Keratinocyte (primary cell): ENCODE measurements around the gene RAX2. TPM values are rescaled to one million over a fixed set of nuclear protein-coding genes. Genes with fewer than 3 reads are reported as not detected.

Experiments used
- DNase-seq: peaks from one replicate; pipeline ENCODE4 v3.0.0-alpha.2; 2011; ENCODE audit warnings: low read depth, missing footprints, low spot score
- FAIRE-seq: peaks from 2 replicates; lab custom pipeline; 2011; peaks lifted over from hg19 to GRCh38; lab: Jason Lieb, UNC
- H2AFZ ChIP-seq: 2 replicates; pipeline ENCODE4 v1.6.0; 2012; ENCODE audit warnings: low read length, control low read depth, inconsistent platforms; ENCODE audit not compliant: control insufficient read depth
- H3K27ac ChIP-seq: 2 replicates; pipeline ENCODE4 v1.5.1; 2011; ENCODE audit warnings: low read length; ENCODE audit not compliant: control insufficient read depth, insufficient read depth
- H3K27me3 ChIP-seq: 3 replicates; pipeline ENCODE4 v1.6.0; 2011; ENCODE audit warnings: low read length; ENCODE audit not compliant: control insufficient read depth, insufficient read depth; ENCODE audit errors: extremely low read depth
- H3K36me3 ChIP-seq, 2 experiments: 2 replicates in 1 of 2; 3 replicates in 1 of 2; pipeline ENCODE4 v1.5.1; 2011; ENCODE audit warnings: low read length in 2 of 2, mild to moderate bottlenecking in 1 of 2; ENCODE audit not compliant: control insufficient read depth in 2 of 2, insufficient read depth in 2 of 2; ENCODE audit errors: extremely low read depth in 1 of 2
- H3K4me1 ChIP-seq: 3 replicates; pipeline ENCODE4 v1.5.1; 2011; ENCODE audit warnings: low read length; ENCODE audit not compliant: control insufficient read depth, insufficient read depth; ENCODE audit errors: extremely low read depth
- H3K4me2 ChIP-seq: 3 replicates; pipeline ENCODE4 v1.6.0; 2011; ENCODE audit warnings: low read depth, low read length; ENCODE audit not compliant: control insufficient read depth, insufficient read depth; ENCODE audit errors: extremely low read depth
- H3K4me3 ChIP-seq, 3 experiments: fragments of 200-600 bp in 1 of 3; sonication (generic) in 1 of 3; 2 replicates in 2 of 3; 3 replicates in 1 of 3; pipeline ENCODE4 v1.5.1; 2011 to 2016; ENCODE audit warnings: low read length in 3 of 3, mild to moderate bottlenecking in 3 of 3, control low read depth in 2 of 3, inconsistent platforms in 1 of 3, low read depth in 1 of 3, mixed read lengths in 1 of 3, mixed run types in 1 of 3, moderate library complexity in 1 of 3; ENCODE audit not compliant: control insufficient read depth in 2 of 3, insufficient read depth in 2 of 3; ENCODE audit errors: extremely low read depth in 1 of 3
- H3K79me2 ChIP-seq: 2 replicates; pipeline ENCODE4 v1.6.0; 2012; ENCODE audit warnings: low read length; ENCODE audit not compliant: control insufficient read depth, insufficient read depth
- H3K9ac ChIP-seq: 3 replicates; pipeline ENCODE4 v1.6.0; 2011; ENCODE audit warnings: low read length; ENCODE audit not compliant: control insufficient read depth, insufficient read depth; ENCODE audit errors: extremely low read depth
- H3K9me1 ChIP-seq: 3 replicates; pipeline ENCODE4 v1.6.0; 2011; ENCODE audit warnings: low read length; ENCODE audit not compliant: control insufficient read depth, insufficient read depth; ENCODE audit errors: extremely low read depth
- H3K9me3 ChIP-seq: 2 replicates; pipeline ENCODE4 v1.5.1; 2012; ENCODE audit warnings: low read depth, low read length; ENCODE audit not compliant: control insufficient read depth
- H4K20me1 ChIP-seq: 3 replicates; pipeline ENCODE4 v1.6.0; 2011; ENCODE audit warnings: low read length; ENCODE audit not compliant: control insufficient read depth, insufficient read depth; ENCODE audit errors: extremely low read depth
- EZH2 ChIP-seq: IDR thresholded peaks from one replicate; pipeline ENCODE4 v1.6.1; 2012; ENCODE audit warnings: inconsistent platforms, mild to moderate bottlenecking, low read length, moderate library complexity
- dilution Hi-C: fragments of 300-500 bp; cut with MboI; formaldehyde crosslinking; loops from one replicate; pipeline ENCODE4 v1.7.0; 2020; ENCODE audit warnings: low sequenced_read_pairs; ENCODE audit not compliant: extremely low pct_ligation_motif_present
- polyA plus RNA-seq, 5 experiments: library from polyadenylated mRNA; depleted of rRNA in 3 of 5; stranded (reverse) in 3 of 5; stranded (forward) in 1 of 5; unstranded in 1 of 5; fragments of >200 nt; gene quantifications; 1 replicate in 1 of 5; 2 replicates in 3 of 5; 3 replicates in 1 of 5; pipeline versions ENCODE4 v1.2.1 to v1.2.3, GENCODE V29; 2011 to 2012; ENCODE audit warnings: missing spikeins in 2 of 5, low read depth in 1 of 5, low replicate concordance in 1 of 5
- TF ChIP-seq, protein P1 (sequence below), 3 experiments: IDR thresholded peaks in 1 of 3; conservative IDR thresholded peaks in 1 of 3; optimal IDR thresholded peaks in 1 of 3; 2 replicates in 2 of 3; 3 replicates in 1 of 3; pipeline versions ENCODE3 to v1.5.1; 2011; ENCODE audit warnings: low read length in 3 of 3, mild to moderate bottlenecking in 3 of 3, moderate library complexity in 2 of 3, control low read depth in 1 of 3, inconsistent platforms in 1 of 3; ENCODE audit not compliant: insufficient read depth in 2 of 3; ENCODE audit errors: extremely low read depth in 1 of 3

Gene RAX2
- polyA plus RNA-seq, 1 donor (not counting 4 experiments of a cell fraction or from before 2014, with no cell fraction given), result not detected

DNA sequence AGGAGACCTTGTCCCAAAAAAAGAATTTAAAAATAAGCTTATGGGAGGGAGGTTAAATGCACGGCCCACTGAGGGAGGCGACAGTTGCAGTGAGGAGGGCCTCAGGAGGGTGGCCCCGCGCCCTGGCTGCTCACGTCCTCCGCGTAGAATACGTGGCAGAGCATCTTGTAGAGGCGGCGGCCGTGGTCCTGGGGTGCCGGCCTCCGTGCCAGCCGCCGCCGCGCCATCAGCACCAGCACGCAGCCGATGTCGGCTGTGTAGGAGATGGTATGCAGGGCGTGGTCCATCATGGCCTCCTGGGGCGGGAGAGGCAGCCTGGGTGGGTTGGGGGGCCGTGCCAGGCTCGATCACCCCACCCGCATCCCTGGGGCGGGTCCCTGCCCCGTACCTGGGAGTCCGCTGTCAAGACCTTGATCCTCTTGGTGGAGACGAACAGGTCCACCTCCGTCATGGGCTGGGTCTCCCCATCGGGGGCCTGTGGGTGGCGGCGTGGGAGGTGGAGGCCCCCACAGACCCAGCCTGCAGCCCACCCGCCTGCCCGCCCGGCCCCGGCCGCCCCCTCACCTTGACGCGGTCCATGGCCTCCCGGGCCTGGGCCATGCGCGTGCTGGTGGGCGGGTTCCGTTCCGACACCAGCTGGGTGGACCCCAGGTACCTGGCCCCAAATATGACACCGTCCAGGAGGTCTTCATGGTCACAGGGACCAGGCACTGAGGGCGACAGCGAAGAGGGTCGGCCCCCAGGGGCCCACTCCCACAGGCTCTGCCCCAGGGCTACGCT, 18.2 kb downstream of the RAX2 start:
- no peak overlapping the region for H2AFZ ChIP-seq
- DNase-seq (no peak), FAIRE-seq (no peak)
- no peaks in the 10 kb centered on the region for H3K9me1 ChIP-seq
- no peaks in the 10 kb centered on the region for H3K9me3 ChIP-seq
- no peaks in the 10 kb centered on the region for H4K20me1 ChIP-seq
- H3K27ac ChIP-seq, result no peak overlapping the region
- no peak overlapping the region for H3K4me2 ChIP-seq
- no peaks in the 10 kb centered on the region for H3K27me3 ChIP-seq
- dilution Hi-C loops, result no loop called here
- H3K36me3 ChIP-seq, result peaks cover 6 to 10% of the 10 kb centered on the region in 2 experiments
- no peak overlapping the region for H3K4me3 ChIP-seq
- TF ChIP-seq, protein P1, sequence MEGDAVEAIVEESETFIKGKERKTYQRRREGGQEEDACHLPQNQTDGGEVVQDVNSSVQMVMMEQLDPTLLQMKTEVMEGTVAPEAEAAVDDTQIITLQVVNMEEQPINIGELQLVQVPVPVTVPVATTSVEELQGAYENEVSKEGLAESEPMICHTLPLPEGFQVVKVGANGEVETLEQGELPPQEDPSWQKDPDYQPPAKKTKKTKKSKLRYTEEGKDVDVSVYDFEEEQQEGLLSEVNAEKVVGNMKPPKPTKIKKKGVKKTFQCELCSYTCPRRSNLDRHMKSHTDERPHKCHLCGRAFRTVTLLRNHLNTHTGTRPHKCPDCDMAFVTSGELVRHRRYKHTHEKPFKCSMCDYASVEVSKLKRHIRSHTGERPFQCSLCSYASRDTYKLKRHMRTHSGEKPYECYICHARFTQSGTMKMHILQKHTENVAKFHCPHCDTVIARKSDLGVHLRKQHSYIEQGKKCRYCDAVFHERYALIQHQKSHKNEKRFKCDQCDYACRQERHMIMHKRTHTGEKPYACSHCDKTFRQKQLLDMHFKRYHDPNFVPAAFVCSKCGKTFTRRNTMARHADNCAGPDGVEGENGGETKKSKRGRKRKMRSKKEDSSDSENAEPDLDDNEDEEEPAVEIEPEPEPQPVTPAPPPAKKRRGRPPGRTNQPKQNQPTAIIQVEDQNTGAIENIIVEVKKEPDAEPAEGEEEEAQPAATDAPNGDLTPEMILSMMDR (optimal IDR thresholded peaks at IDR 0.05 in 1 of 3, IDR thresholded peaks at IDR 0.05 in 1 of 3, conservative IDR thresholded peaks at IDR 0.05 in 1 of 3; ENCODE audit: extremely low read depth in 1 of 3, insufficient read depth in 2 of 3, low read length in 3 of 3), result no peak
- no peak for TF ChIP-seq EZH2
- H3K4me1 ChIP-seq, result no peaks in the 10 kb centered on the region
- no peaks in the 10 kb centered on the region for H3K79me2 ChIP-seq
- H3K9ac ChIP-seq, result no peak overlapping the region

DNA sequence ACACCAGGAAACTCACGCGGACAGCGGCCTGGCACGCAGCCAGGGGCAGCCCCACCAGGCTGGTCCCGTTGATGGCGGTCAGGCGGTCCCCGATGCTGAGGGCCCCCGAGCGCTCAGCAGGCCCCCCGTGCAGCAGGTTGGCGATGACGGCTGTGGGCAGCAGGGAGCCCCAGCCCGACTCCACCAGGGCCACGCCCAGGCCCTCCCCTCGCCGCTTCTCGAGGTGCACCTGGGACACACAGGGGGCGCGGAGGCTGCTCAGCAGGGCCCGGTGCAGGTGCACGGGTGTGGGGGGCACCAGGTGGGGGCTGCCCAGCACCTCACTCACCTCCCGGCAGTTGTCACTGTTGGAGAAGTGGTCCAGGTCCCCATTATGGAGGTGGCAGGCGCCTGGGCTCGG, 19.5 kb downstream of the RAX2 start:
- H3K9me3 ChIP-seq, result no peaks in the 10 kb centered on the region
- no peaks in the 10 kb centered on the region for H4K20me1 ChIP-seq
- H3K27ac ChIP-seq, result no peak overlapping the region
- no peak overlapping the region for H3K9ac ChIP-seq
- no peak overlapping the region for H3K4me3 ChIP-seq
- DNase-seq (no peak), FAIRE-seq (no peak)
- no peaks in the 10 kb centered on the region for H3K79me2 ChIP-seq
- no peaks in the 10 kb centered on the region for H3K9me1 ChIP-seq
- dilution Hi-C loops, result no loop called here
- no peak for TF ChIP-seq EZH2
- TF ChIP-seq, protein P1 (optimal IDR thresholded peaks at IDR 0.05 in 1 of 3, IDR thresholded peaks at IDR 0.05 in 1 of 3, conservative IDR thresholded peaks at IDR 0.05 in 1 of 3; ENCODE audit: extremely low read depth in 1 of 3, insufficient read depth in 2 of 3, low read length in 3 of 3), result no peak
- H2AFZ ChIP-seq, result no peak overlapping the region
- no peak overlapping the region for H3K4me2 ChIP-seq
- no peaks in the 10 kb centered on the region for H3K27me3 ChIP-seq
- H3K36me3 ChIP-seq, result peaks cover 3 to 10% of the 10 kb centered on the region in 2 experiments
- H3K4me1 ChIP-seq, result no peaks in the 10 kb centered on the region
